Mesenchymal stem cell (in vitro differentiated cells and primary cell): Measurements from ENCODE around the gene PRKRIP1.
A peak's percentile ranks its signal among the peaks of the same experiment; 100 is the strongest.

Source experiments
- DNase-seq: peaks from one replicate; pipeline ENCODE4 v3.0.0-alpha.2; 2013
- H2AFZ ChIP-seq: one replicate; pipeline ENCODE4 v1.6.1; 2013; ENCODE audit warnings: low read depth, mild to moderate bottlenecking, control low read depth, inconsistent platforms, low read length, moderate library complexity
- H2AK5ac ChIP-seq: 2 replicates; pipeline ENCODE4 v1.6.1; 2013; ENCODE audit warnings: low read length, moderate library complexity, mild to moderate bottlenecking, inconsistent platforms; ENCODE audit not compliant: severe bottlenecking
- H2BK120ac ChIP-seq: one replicate; pipeline ENCODE4 v1.6.1; 2013; ENCODE audit warnings: low read depth, mild to moderate bottlenecking, inconsistent platforms, low read length, moderate library complexity
- H2BK12ac ChIP-seq, 2 experiments: one replicate each; pipeline ENCODE4 v1.6.1; 2013; ENCODE audit warnings: inconsistent platforms in 2 of 2, low read length in 2 of 2, mild to moderate bottlenecking in 2 of 2, moderate library complexity in 2 of 2, control low read depth in 1 of 2
- H2BK15ac ChIP-seq: one replicate; pipeline ENCODE4 v1.6.1; 2013; ENCODE audit warnings: mild to moderate bottlenecking, low read depth, inconsistent platforms; ENCODE audit not compliant: poor library complexity, severe bottlenecking
- H2BK5ac ChIP-seq: 2 replicates; pipeline ENCODE4 v1.6.1; 2013; ENCODE audit warnings: low read depth, mild to moderate bottlenecking, low read length, control low read depth, inconsistent platforms; ENCODE audit not compliant: poor library complexity, severe bottlenecking
- H3K14ac ChIP-seq, 2 experiments: one replicate each; pipeline ENCODE4 v1.6.1; 2013; ENCODE audit warnings: inconsistent platforms in 2 of 2, low read length in 2 of 2, control low read depth in 1 of 2, mild to moderate bottlenecking in 1 of 2, moderate library complexity in 1 of 2
- H3K18ac ChIP-seq, 2 experiments: one replicate each; pipeline ENCODE4 v1.6.1; 2013; ENCODE audit warnings: inconsistent platforms in 2 of 2, low read length in 2 of 2, control low read depth in 1 of 2, low read depth in 1 of 2, mild to moderate bottlenecking in 1 of 2
- H3K23ac ChIP-seq, 2 experiments: one replicate each; pipeline ENCODE4 v1.6.1; 2013; ENCODE audit warnings: inconsistent platforms in 2 of 2, low read length in 2 of 2, mild to moderate bottlenecking in 2 of 2, moderate library complexity in 2 of 2, control low read depth in 1 of 2
- H3K27ac ChIP-seq: 2 replicates; pipeline ENCODE4 v1.5.1; 2013; ENCODE audit warnings: mild to moderate bottlenecking, moderate library complexity, low read length, control low read depth, inconsistent platforms; ENCODE audit not compliant: poor library complexity, severe bottlenecking
- H3K27me3 ChIP-seq, 2 experiments: 2 replicates each; pipeline versions ENCODE4 v1.6.1 to v1.7.0; 2013; ENCODE audit warnings: low read length in 2 of 2, mild to moderate bottlenecking in 2 of 2, moderate library complexity in 2 of 2, control low read depth in 1 of 2, inconsistent platforms in 1 of 2; ENCODE audit not compliant: control insufficient read depth in 1 of 2, insufficient read depth in 1 of 2
- H3K36me3 ChIP-seq, 2 experiments: 2 replicates each; pipeline versions ENCODE4 v1.6.1 to v1.7.0; 2013; ENCODE audit warnings: low read length in 2 of 2, control low read depth in 1 of 2, inconsistent platforms in 1 of 2, low read depth in 1 of 2, mild to moderate bottlenecking in 1 of 2; ENCODE audit not compliant: insufficient read depth in 2 of 2, control insufficient read depth in 1 of 2
- H3K4ac ChIP-seq, 2 experiments: one replicate each; pipeline ENCODE4 v1.6.1; 2013; ENCODE audit warnings: inconsistent platforms in 2 of 2, low read length in 2 of 2, mild to moderate bottlenecking in 2 of 2, moderate library complexity in 2 of 2, control low read depth in 1 of 2, low read depth in 1 of 2
- H3K4me1 ChIP-seq: 2 replicates; pipeline ENCODE4 v1.6.1; 2013; ENCODE audit warnings: low read depth, low read length, control low read depth; ENCODE audit not compliant: control insufficient read depth, insufficient read depth
- H3K4me2 ChIP-seq: 2 replicates; pipeline ENCODE4 v1.6.1; 2013; ENCODE audit warnings: low read length, mild to moderate bottlenecking, inconsistent platforms; ENCODE audit not compliant: poor library complexity, severe bottlenecking
- H3K4me3 ChIP-seq, 2 experiments: 2 replicates each; pipeline versions ENCODE4 v1.5.1 to v1.7.0; 2013; ENCODE audit warnings: low read length in 2 of 2, mild to moderate bottlenecking in 2 of 2, control low read depth in 1 of 2, low read depth in 1 of 2; ENCODE audit not compliant: insufficient read depth in 1 of 2
- H3K79me1 ChIP-seq: replicated peaks from 2 replicates; pipeline ENCODE4 v1.6.1; 2013; ENCODE audit warnings: mild to moderate bottlenecking, control low read depth, low read length, inconsistent platforms; ENCODE audit not compliant: poor library complexity, severe bottlenecking
- H3K9ac ChIP-seq: 2 replicates; pipeline ENCODE4 v1.7.0; 2013; ENCODE audit warnings: mild to moderate bottlenecking, low read length, moderate library complexity
- H3K9me3 ChIP-seq: 2 replicates; pipeline ENCODE4 v1.7.0; 2013; ENCODE audit warnings: mild to moderate bottlenecking, low read length; ENCODE audit not compliant: control insufficient read depth
- H4K8ac ChIP-seq: one replicate; pipeline ENCODE4 v1.6.1; 2013; ENCODE audit warnings: inconsistent platforms, mild to moderate bottlenecking, low read length, moderate library complexity
- H4K91ac ChIP-seq: one replicate; pipeline ENCODE4 v1.6.1; 2013; ENCODE audit warnings: mild to moderate bottlenecking, low read length, inconsistent platforms
- WGBS: methylation state at CpG from one replicate; pipeline ENCODE4 v1.1.7; 2013; ENCODE audit warnings: mixed read lengths; 5-methylcytosine and 5-hydroxymethylcytosine counted together

PRKRIP1 gene

DNA sequence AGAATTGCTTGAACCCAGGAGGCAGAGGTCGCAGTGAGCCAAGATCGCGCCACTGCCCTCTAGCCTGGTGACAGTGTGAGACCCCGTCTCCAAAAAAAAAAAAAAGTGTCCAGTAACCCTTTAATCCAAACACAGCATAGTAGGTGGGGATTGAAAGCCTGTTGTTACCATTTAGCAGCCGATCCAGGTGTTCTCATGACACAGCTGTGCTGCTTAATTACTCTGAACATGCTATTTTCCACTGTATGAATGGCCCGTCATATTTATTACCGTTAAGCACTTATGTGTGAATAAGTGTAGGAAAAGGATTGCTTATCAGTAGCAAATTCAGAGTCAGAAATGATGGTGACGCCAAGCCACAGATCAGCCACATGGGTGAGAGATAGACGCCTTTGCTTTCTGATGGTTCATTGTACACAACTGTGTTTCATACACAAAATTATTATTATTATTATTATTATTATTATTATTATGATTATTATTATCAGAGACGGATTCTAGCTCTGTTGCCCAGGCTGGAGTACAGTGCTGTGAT is 25.6 kb downstream of the PRKRIP1 start:
- peaks cover 18% of the 10 kb centered on the region for H3K79me1 ChIP-seq
- peaks cover 56 to 76% of the 10 kb centered on the region in 2 experiments for H3K36me3 ChIP-seq
- no peak overlapping the region for H2AK5ac ChIP-seq
- H3K9ac ChIP-seq, result no peak overlapping the region
- H3K14ac ChIP-seq, result no peak overlapping the region
- no peak overlapping the region for H2AFZ ChIP-seq
- H3K4me3 ChIP-seq, result no peak overlapping the region
- H4K91ac ChIP-seq, result no peak overlapping the region
- H2BK15ac ChIP-seq, result no peak overlapping the region
- no peak overlapping the region for H4K8ac ChIP-seq
- H3K9me3 ChIP-seq, result no peaks in the 10 kb centered on the region
- H2BK12ac ChIP-seq, result no peak overlapping the region
- 98% methylated on average over 8 of the region's 10 CpGs for WGBS
- H3K27ac ChIP-seq, result no peak overlapping the region
- peaks cover 16% of the 10 kb centered on the region for H3K4me1 ChIP-seq
- H3K4me2 ChIP-seq, result no peak overlapping the region
- H3K23ac ChIP-seq, result no peak overlapping the region
- no peak overlapping the region for H3K4ac ChIP-seq
- H2BK5ac ChIP-seq, result no peak overlapping the region
- H3K27me3 ChIP-seq, result no peaks in the 10 kb centered on the region
- no peak overlapping the region for H2BK120ac ChIP-seq
- DNase-seq, result no peak
- H3K18ac ChIP-seq, result no peak overlapping the region

DNA sequence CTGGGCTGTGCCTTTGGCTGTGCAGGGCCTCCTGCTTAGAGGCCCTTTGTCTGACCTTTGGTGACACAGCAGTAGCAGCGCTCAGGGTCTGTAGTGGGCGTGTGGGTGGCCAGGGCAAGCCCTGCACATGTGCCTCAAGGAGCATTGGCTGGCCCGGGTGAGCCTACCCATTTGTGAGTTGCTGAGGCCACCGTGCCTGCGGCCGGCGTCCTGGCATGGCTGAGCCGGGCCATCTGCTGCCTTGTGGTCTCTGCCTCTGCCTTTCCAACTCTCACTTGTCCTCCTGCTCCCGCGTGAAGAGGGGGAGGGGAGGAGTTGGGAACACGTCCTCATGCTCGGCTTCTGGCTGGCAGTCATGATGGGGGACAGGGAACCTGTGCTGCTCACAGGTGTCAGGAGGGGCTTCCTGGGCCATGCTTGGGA is 28.0 kb downstream of the PRKRIP1 start:
- Histone ChIP-seq H2AK5ac (no peak overlapping the region), H2BK12ac (no peak overlapping the region), H2BK15ac (no peak overlapping the region), H3K23ac (no peak overlapping the region), H3K4ac (no peak overlapping the region), H3K14ac (no peak overlapping the region), H4K91ac (no peak overlapping the region), H2BK5ac (no peak overlapping the region), H3K18ac (no peak overlapping the region), H4K8ac (no peak overlapping the region), H3K27ac (no peak overlapping the region), H2AFZ (no peak overlapping the region), H3K79me1 (peaks cover 9% of the 10 kb centered on the region), H3K4me1 (peaks cover 17% of the 10 kb centered on the region), H3K36me3 (peaks cover 51 to 72% of the 10 kb centered on the region in 2 experiments), H3K4me2 (no peak overlapping the region), H3K4me3 (no peak overlapping the region), H3K27me3 (no peaks in the 10 kb centered on the region), H2BK120ac (no peak overlapping the region), H3K9me3 (no peaks in the 10 kb centered on the region), H3K9ac (no peak overlapping the region)
- DNase-seq, result no peak
- WGBS, result 85% methylated on average over 9 of the region's 12 CpGs

DNA sequence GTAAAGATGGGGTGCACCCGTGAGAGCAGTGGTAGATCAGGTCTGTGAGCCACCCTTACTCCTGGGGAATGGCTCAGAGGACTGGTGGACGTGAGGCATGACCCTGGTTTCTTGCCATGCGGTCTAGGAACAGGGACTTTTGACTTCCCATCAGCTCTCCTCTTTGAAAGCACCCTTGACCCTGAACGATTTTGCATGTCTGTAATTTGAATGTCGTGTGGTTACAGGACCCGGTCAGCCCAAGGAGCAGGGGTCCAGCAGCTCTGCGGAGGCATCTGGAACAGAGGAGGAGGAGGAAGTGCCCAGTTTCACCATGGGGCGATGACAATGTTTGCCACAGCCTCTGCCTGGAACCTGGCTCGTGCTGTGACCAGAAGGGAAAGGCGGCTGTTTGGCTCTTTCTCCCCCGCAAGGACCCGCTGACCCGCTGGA is 28.6 kb downstream of the PRKRIP1 start:
- H2AK5ac ChIP-seq, result no peak overlapping the region
- H3K36me3 ChIP-seq, result peaks cover 54 to 67% of the 10 kb centered on the region in 2 experiments
- WGBS, result 98% methylated on average over 13 of the region's 13 CpGs
- no peak overlapping the region for H4K91ac ChIP-seq
- H2BK12ac ChIP-seq, result no peak overlapping the region
- no peak overlapping the region for H3K4me3 ChIP-seq
- no peak overlapping the region for H3K9ac ChIP-seq
- no peak overlapping the region for H2BK15ac ChIP-seq
- H2BK120ac ChIP-seq, result no peak overlapping the region
- H3K4me2 ChIP-seq, result no peak overlapping the region
- no peaks in the 10 kb centered on the region for H3K27me3 ChIP-seq
- no peak overlapping the region for H4K8ac ChIP-seq
- no peak overlapping the region for H3K27ac ChIP-seq
- H3K79me1 ChIP-seq, result peaks cover 7% of the 10 kb centered on the region
- H2AFZ ChIP-seq, result no peak overlapping the region
- DNase-seq, result no peak
- H3K4me1 ChIP-seq, result peaks cover 17% of the 10 kb centered on the region
- H3K18ac ChIP-seq, result no peak overlapping the region
- H3K14ac ChIP-seq, result no peak overlapping the region
- H2BK5ac ChIP-seq, result no peak overlapping the region
- no peak overlapping the region for H3K23ac ChIP-seq
- no peak overlapping the region for H3K4ac ChIP-seq
- H3K9me3 ChIP-seq, result no peaks in the 10 kb centered on the region

DNA sequence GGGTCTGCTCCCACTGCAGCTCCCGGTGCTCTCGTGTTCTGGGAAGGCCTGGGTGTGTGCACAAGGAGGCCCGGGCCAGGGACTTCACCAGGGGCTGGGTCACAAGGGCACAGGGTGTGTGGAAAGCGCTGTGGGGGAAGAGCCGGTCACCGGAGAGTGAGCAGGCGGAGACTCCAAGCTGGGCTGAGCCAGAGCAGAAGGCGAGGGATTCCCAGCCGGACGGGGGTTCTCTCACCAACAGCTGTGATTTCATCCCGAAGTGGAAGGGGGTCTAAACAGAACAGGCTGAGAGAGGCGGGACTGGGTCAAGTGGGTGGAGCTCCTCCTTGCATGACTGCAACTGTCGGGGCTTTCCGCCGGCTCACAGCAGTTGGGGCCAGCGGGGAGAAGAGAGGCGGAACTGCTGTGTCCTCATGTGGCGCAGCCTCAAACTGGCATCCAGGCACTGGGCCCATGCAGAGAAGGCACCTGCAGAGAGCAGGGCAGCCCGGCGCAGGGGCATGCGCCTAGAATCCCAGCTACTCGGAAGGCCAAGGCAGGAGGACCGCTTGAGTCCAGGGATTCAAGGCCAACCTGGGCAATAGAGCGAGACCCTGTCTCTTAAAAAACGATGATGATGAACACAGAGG is 29.6 kb downstream of the PRKRIP1 start:
- no peak overlapping the region for H2AK5ac ChIP-seq

More for the DNA sequence above, 29.6 kb downstream of the PRKRIP1 start:
- Histone ChIP-seq H2BK12ac (no peak overlapping the region), H3K23ac (no peak overlapping the region), H3K27ac (peak overlapping the region; percentile 21), H3K27me3 (no peaks in the 10 kb centered on the region), H2BK15ac (no peak overlapping the region), H4K91ac (no peak overlapping the region), H2AFZ (no peak overlapping the region), H3K79me1 (peaks cover 4% of the 10 kb centered on the region), H2BK120ac (no peak overlapping the region), H2BK5ac (no peak overlapping the region), H3K4me3 (no peak overlapping the region), H3K4ac (no peak overlapping the region), H3K9ac (no peak overlapping the region), H4K8ac (no peak overlapping the region), H3K36me3 (peaks cover 52 to 58% of the 10 kb centered on the region in 2 experiments), H3K4me1 (peaks cover 17% of the 10 kb centered on the region), H3K4me2 (peak overlapping the region; percentile 32), H3K9me3 (no peaks in the 10 kb centered on the region), H3K14ac (no peak overlapping the region), H3K18ac (no peak overlapping the region)
- DNase-seq, result no peak
- WGBS, result 93% methylated on average over 25 of the region's 25 CpGs
